Measurements from ENCODE around the gene RPA3. TPM values are rescaled to one million over a fixed set of nuclear protein-coding genes. Genes with fewer than 3 reads are reported as not detected.

The RPA3 gene
- total and polyA plus RNA-seq, 2 of the 13 experiments (the other 11 are each of a cell fraction or from before 2014, with no cell fraction given) = 38.3 to 154 TPM

GRCh38 chr7:7731732-7732131 is 13.3 kb upstream of the RPA3 start (continued):
- no peak for TF ChIP-seq TIGD3 (CRISPR knock-in tag; IDR thresholded peaks at IDR 0.05; ENCODE audit: borderline replicate concordance)
- peak; percentile 36; the same call in 1 of the 2 replicates for TF ChIP-seq KAT8 (CRISPR knock-in tag; IDR thresholded peaks at IDR 0.05)
- peak; percentile 79; the same call in 1 of the 2 replicates for TF ChIP-seq ARID3A (IDR thresholded peaks at IDR 0.05; ENCODE audit: low read depth, low read length)
- peak in 1 of 2 experiments; percentile 90; a peak in 2 of 4 replicates for TF ChIP-seq EP300 (IDR thresholded peaks at IDR 0.05; ENCODE audit: low read depth in 2 of 2, low read length in 2 of 2)
- peak; percentile 84 for TF ChIP-seq EP300 (CRISPR knock-in tag; IDR thresholded peaks at IDR 0.05; ENCODE audit: borderline replicate concordance)
- no peak for TF ChIP-seq ZFP62 (CRISPR knock-in tag; IDR thresholded peaks at IDR 0.05)
- no peak for TF ChIP-seq JDP2 (CRISPR knock-in tag; IDR thresholded peaks at IDR 0.05; ENCODE audit: borderline replicate concordance)
- TF ChIP-seq KLF11 (CRISPR knock-in tag; IDR thresholded peaks at IDR 0.05) = no peak
- TF ChIP-seq NR2F1 (CRISPR knock-in tag; IDR thresholded peaks at IDR 0.05) = peak; percentile 80 to 92
- peak; percentile 64; the same call in 1 of the 2 replicates for TF ChIP-seq RXRB (CRISPR knock-in tag; IDR thresholded peaks at IDR 0.05; ENCODE audit: borderline replicate concordance)
- TF ChIP-seq IRX3 (CRISPR knock-in tag; IDR thresholded peaks at IDR 0.05; ENCODE audit: borderline replicate concordance, low read depth) = no peak
- TF ChIP-seq SATB2 (CRISPR knock-in tag; IDR thresholded peaks at IDR 0.05) = 0 out of 2 replicates have a peak, but pooled peaks have one; percentile 89
- TF ChIP-seq MBD4 (IDR thresholded peaks at IDR 0.05; ENCODE audit: borderline replicate concordance, low read length) = no peak; the same call in 1 of the 2 replicates
- TF ChIP-seq PREB (CRISPR knock-in tag; IDR thresholded peaks at IDR 0.05) = no peak
- TF ChIP-seq ZNF136 (CRISPR knock-in tag; IDR thresholded peaks at IDR 0.05; ENCODE audit: low read depth) = no peak
- peak; percentile 96 for TF ChIP-seq HMG20A (CRISPR knock-in tag; IDR thresholded peaks at IDR 0.05; ENCODE audit: borderline replicate concordance)
- peak; percentile 88 for TF ChIP-seq RARA (CRISPR knock-in tag; IDR thresholded peaks at IDR 0.05)
- TF ChIP-seq SAP130 (CRISPR knock-in tag; IDR thresholded peaks at IDR 0.05; ENCODE audit: low read depth) = peak; percentile 46; the same call in 1 of the 2 replicates
- TF ChIP-seq TEAD3 (CRISPR knock-in tag; optimal IDR thresholded peaks at IDR 0.05; ENCODE audit: borderline replicate concordance) = peak; percentile 12
- no peak for TF ChIP-seq ZNF549 (CRISPR knock-in tag; IDR thresholded peaks at IDR 0.05)
- TF ChIP-seq ESRRA (CRISPR knock-in tag; IDR thresholded peaks at IDR 0.05; ENCODE audit: low read depth) = 0 out of 2 replicates have a peak, but pooled peaks have one; percentile 48
- no peak for TF ChIP-seq FOXA1 (IDR thresholded peaks at IDR 0.05)
- peak; percentile 65 for TF ChIP-seq FOXA1 (CRISPR knock-in tag; IDR thresholded peaks at IDR 0.05)
- no peak for TF ChIP-seq ZNF556 (CRISPR knock-in tag; IDR thresholded peaks at IDR 0.05; ENCODE audit: borderline replicate concordance)
- peak; percentile 25 for TF ChIP-seq SKI (IDR thresholded peaks at IDR 0.05; ENCODE audit: partially characterized antibody)
- peak; percentile 41; the same call in 1 of the 2 replicates for TF ChIP-seq FOXJ3 (CRISPR knock-in tag; IDR thresholded peaks at IDR 0.05; ENCODE audit: borderline replicate concordance)
- no peak for TF ChIP-seq ZBTB20 (CRISPR knock-in tag; IDR thresholded peaks at IDR 0.05; ENCODE audit: borderline replicate concordance, low read depth)
- no peak for TF ChIP-seq ZNF619 (CRISPR knock-in tag; IDR thresholded peaks at IDR 0.05)
- no peak for TF ChIP-seq ZFP36 (IDR thresholded peaks at IDR 0.05; ENCODE audit: borderline replicate concordance, low read depth, low read length, partially characterized antibody)
- no peak for TF ChIP-seq ZBTB8A (CRISPR knock-in tag; IDR thresholded peaks at IDR 0.05; ENCODE audit: borderline replicate concordance, low read depth)

Measured in HepG2 (cell line).